ENCODE data around the gene RPS4Y1. TPM values are rescaled to one million over a fixed set of nuclear protein-coding genes. Genes with fewer than 3 reads are reported as not detected.

The RPS4Y1 gene
- total RNA-seq, 4 donors from 2014 or later: 0.50 to 295 (median 260) TPM; not detected in 1

GRCh38 chrY:2835230-2835629, 6.2 kb upstream of the RPS4Y1 start:
- no peak for ATAC-seq (ENCODE audit: low FRiP score)
- TF ChIP-seq CTCF (IDR thresholded peaks at IDR 0.05): no peak

GRCh38 chrY:2837078-2837477, 4.3 kb upstream of the RPS4Y1 start:
- TF ChIP-seq CTCF (IDR thresholded peaks at IDR 0.05): no peak
- no peak for DNase-seq (ENCODE audit: low spot score)
- ATAC-seq (ENCODE audit: low FRiP score): no peak

More at GRCh38 chrY:2835230-2835629, 6.2 kb upstream of the RPS4Y1 start:
- no peak for DNase-seq (ENCODE audit: low spot score)

- DNase-seq (ENCODE audit: low spot score): no peak
- no peak for TF ChIP-seq CTCF (IDR thresholded peaks at IDR 0.05)
- ATAC-seq (ENCODE audit: low FRiP score): no peak
These were observed 3.5 kb upstream of the RPS4Y1 start for GRCh38 chrY:2837932-2838331.

GRCh38 chrY:2846791-2847190, 5.4 kb downstream of the RPS4Y1 start:
- no peak for TF ChIP-seq CTCF (IDR thresholded peaks at IDR 0.05)
- DNase-seq (ENCODE audit: low spot score) (no peak), ATAC-seq (ENCODE audit: low FRiP score) (no peak)

GRCh38 chrY:2848384-2848783, 7.0 kb downstream of the RPS4Y1 start:
- DNase-seq (ENCODE audit: low spot score) (no peak), ATAC-seq (ENCODE audit: low FRiP score) (no peak)
- TF ChIP-seq CTCF (IDR thresholded peaks at IDR 0.05): no peak

GRCh38 chrY:2849368-2849767, 8.0 kb downstream of the RPS4Y1 start:
- no peak for ATAC-seq (ENCODE audit: low FRiP score)
- no peak for TF ChIP-seq CTCF (IDR thresholded peaks at IDR 0.05)

GRCh38 chrY:2854145-2854774, 12.9 kb downstream of the RPS4Y1 start:
- ATAC-seq (ENCODE audit: low FRiP score): no peak
- no peak for DNase-seq (ENCODE audit: low spot score)
- TF ChIP-seq CTCF (IDR thresholded peaks at IDR 0.05): no peak

More at GRCh38 chrY:2849368-2849767, 8.0 kb downstream of the RPS4Y1 start:
- no peak for DNase-seq (ENCODE audit: low spot score)
